ENCODE results near the gene C17orf100. TPM values are rescaled to one million over a fixed set of nuclear protein-coding genes. Genes with fewer than 3 reads are reported as not detected.

C17orf100 gene
- total RNA-seq, 4 donors from 2014 or later = 1.9 to 3.3 (median 2.4) TPM

- Histone ChIP-seq H3K27ac (no peak overlapping the region), H3K4me1 (no peaks in the 10 kb centered on the region), H3K4me3 (no peak overlapping the region), H3K36me3 (peaks cover 65% of the 10 kb centered on the region), H3K9me3 (no peaks in the 10 kb centered on the region), H3K27me3 (no peaks in the 10 kb centered on the region)
- TF ChIP-seq POLR2A (IDR thresholded peaks at IDR 0.05) (no peak), POLR2AphosphoS5 (IDR thresholded peaks at IDR 0.05) (no peak), EP300 (IDR thresholded peaks at IDR 0.05) (no peak), CTCF (IDR thresholded peaks at IDR 0.05) (no peak)
- WGBS = 97% methylated on average over 5 of the region's 5 CpGs
- no peak for DNase-seq (ENCODE audit: low spot score in 2 of 2)
Measured at GRCh38 chr17:6610011-6610410, 41.6 kb upstream of the C17orf100 start.

GRCh38 chr17:6611231-6611630, 40.3 kb upstream of the C17orf100 start:
- no peaks in the 10 kb centered on the region for H3K27me3 ChIP-seq
- no peak for DNase-seq (ENCODE audit: low spot score in 2 of 2)
- no peak overlapping the region for H3K27ac ChIP-seq
- peaks cover 56% of the 10 kb centered on the region for H3K36me3 ChIP-seq
- no peak overlapping the region for H3K4me3 ChIP-seq
- H3K4me1 ChIP-seq = no peaks in the 10 kb centered on the region
- WGBS = 96% methylated on average over 4 of the region's 4 CpGs
- no peaks in the 10 kb centered on the region for H3K9me3 ChIP-seq
- TF ChIP-seq CTCF (IDR thresholded peaks at IDR 0.05) (no peak), POLR2A (IDR thresholded peaks at IDR 0.05) (no peak), POLR2AphosphoS5 (IDR thresholded peaks at IDR 0.05) (no peak), EP300 (IDR thresholded peaks at IDR 0.05) (no peak)

- TF ChIP-seq EP300 (IDR thresholded peaks at IDR 0.05) = no peak
- TF ChIP-seq CTCF (IDR thresholded peaks at IDR 0.05) = no peak
- TF ChIP-seq POLR2A (IDR thresholded peaks at IDR 0.05) = no peak
- TF ChIP-seq POLR2AphosphoS5 (IDR thresholded peaks at IDR 0.05) = no peak
- 97% methylated on average over 3 of the region's 3 CpGs for WGBS
- no peak for DNase-seq (ENCODE audit: low spot score in 2 of 2)
- no peak overlapping the region for H3K27ac ChIP-seq
- H3K9me3 ChIP-seq = no peaks in the 10 kb centered on the region
- no peaks in the 10 kb centered on the region for H3K27me3 ChIP-seq
- peaks cover 68% of the 10 kb centered on the region for H3K36me3 ChIP-seq
- H3K4me1 ChIP-seq = no peaks in the 10 kb centered on the region
- no peak overlapping the region for H3K4me3 ChIP-seq
Measured at GRCh38 chr17:6623941-6624340, 27.6 kb upstream of the C17orf100 start.

GRCh38 chr17:6626616-6627015, 24.9 kb upstream of the C17orf100 start:
- TF ChIP-seq POLR2AphosphoS5 (IDR thresholded peaks at IDR 0.05) (no peak), EP300 (IDR thresholded peaks at IDR 0.05) (no peak), POLR2A (IDR thresholded peaks at IDR 0.05) (no peak), CTCF (IDR thresholded peaks at IDR 0.05) (no peak)
- no peaks in the 10 kb centered on the region for H3K9me3 ChIP-seq
- WGBS = 87% methylated on average over 6 of the region's 6 CpGs
- no peaks in the 10 kb centered on the region for H3K27me3 ChIP-seq
- no peak overlapping the region for H3K27ac ChIP-seq
- DNase-seq (ENCODE audit: low spot score in 2 of 2) = no peak
- H3K36me3 ChIP-seq = peaks cover 54% of the 10 kb centered on the region
- no peak overlapping the region for H3K4me3 ChIP-seq
- no peaks in the 10 kb centered on the region for H3K4me1 ChIP-seq

- H3K36me3 ChIP-seq = peaks cover 54% of the 10 kb centered on the region
- no peaks in the 10 kb centered on the region for H3K9me3 ChIP-seq
- no peak for TF ChIP-seq POLR2AphosphoS5 (IDR thresholded peaks at IDR 0.05)
- no peak overlapping the region for H3K27ac ChIP-seq
- DNase-seq (ENCODE audit: low spot score in 2 of 2) = no peak
- no peaks in the 10 kb centered on the region for H3K4me1 ChIP-seq
- no peaks in the 10 kb centered on the region for H3K27me3 ChIP-seq
- no peak overlapping the region for H3K4me3 ChIP-seq
- WGBS = 70% methylated on average over 1 of the region's 1 CpG
Measured at GRCh38 chr17:6627019-6627418, 24.5 kb upstream of the C17orf100 start.

- H3K4me1 ChIP-seq = no peaks in the 10 kb centered on the region
- H3K36me3 ChIP-seq = peaks cover 54% of the 10 kb centered on the region
- H3K4me3 ChIP-seq = no peak overlapping the region
- no peak overlapping the region for H3K27ac ChIP-seq
- 100% methylated on average over 1 of the region's 1 CpG for WGBS
- no peaks in the 10 kb centered on the region for H3K9me3 ChIP-seq
- DNase-seq (ENCODE audit: low spot score in 2 of 2) = no peak
- H3K27me3 ChIP-seq = no peaks in the 10 kb centered on the region
- TF ChIP-seq EP300 (IDR thresholded peaks at IDR 0.05) (no peak), POLR2AphosphoS5 (IDR thresholded peaks at IDR 0.05) (no peak), POLR2A (IDR thresholded peaks at IDR 0.05) (no peak), CTCF (IDR thresholded peaks at IDR 0.05) (no peak)
Measured at GRCh38 chr17:6630390-6630789, 21.2 kb upstream of the C17orf100 start.

Measured in suprapubic skin (tissue), 4 donors.